AG09319 (cell line): ENCODE measurements around the gene FANCC.

Source experiments
- DNase-seq: peaks from one replicate; pipeline ENCODE4 v3.0.0-alpha.2; 2010; ENCODE audit warnings: low read depth; ENCODE audit errors: extremely low read depth
- CTCF ChIP-seq: IDR thresholded peaks from 2 replicates; pipeline ENCODE4 v1.5.1; 2011; ENCODE audit warnings: low read depth, mild to moderate bottlenecking, inconsistent platforms, low read length, moderate library complexity

The FANCC gene

DNA sequence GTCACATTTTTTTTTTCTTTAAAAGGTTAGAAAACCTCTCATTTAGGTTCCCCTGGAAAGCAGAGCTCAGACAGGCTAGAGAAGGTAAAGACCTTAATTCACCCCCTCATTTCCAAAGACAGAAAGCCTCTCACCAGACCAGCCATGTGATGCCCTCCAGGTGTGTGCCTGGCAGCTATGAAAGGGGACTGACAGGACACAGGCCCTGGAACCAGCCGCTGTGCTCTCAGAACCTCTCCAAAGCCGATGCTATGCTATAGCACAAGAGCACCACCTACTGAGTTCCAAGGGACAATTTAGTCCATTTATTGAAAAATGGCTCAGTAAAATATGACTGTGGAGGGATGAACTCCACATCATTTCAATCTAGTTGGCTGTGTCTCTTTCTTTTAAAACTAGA lies 48.8 kb downstream of the FANCC start:
- peak; percentile 60 for TF ChIP-seq CTCF
- no peak for DNase-seq

- DNase-seq = no peak
- no peak for TF ChIP-seq CTCF
Measured at GRCh38 chr9:95266649-95267048, 50.9 kb downstream of the FANCC start.

GRCh38 chr9:95265960-95266359 lies 51.5 kb downstream of the FANCC start:
- no peak for TF ChIP-seq CTCF
- DNase-seq = no peak

GRCh38 chr9:95264954-95265615 lies 52.4 kb downstream of the FANCC start:
- DNase-seq = no peak
- peak; percentile 61 for TF ChIP-seq CTCF

- TF ChIP-seq CTCF = no peak
- DNase-seq = no peak
Measured at GRCh38 chr9:95261890-95262289, 55.6 kb downstream of the FANCC start.

DNA sequence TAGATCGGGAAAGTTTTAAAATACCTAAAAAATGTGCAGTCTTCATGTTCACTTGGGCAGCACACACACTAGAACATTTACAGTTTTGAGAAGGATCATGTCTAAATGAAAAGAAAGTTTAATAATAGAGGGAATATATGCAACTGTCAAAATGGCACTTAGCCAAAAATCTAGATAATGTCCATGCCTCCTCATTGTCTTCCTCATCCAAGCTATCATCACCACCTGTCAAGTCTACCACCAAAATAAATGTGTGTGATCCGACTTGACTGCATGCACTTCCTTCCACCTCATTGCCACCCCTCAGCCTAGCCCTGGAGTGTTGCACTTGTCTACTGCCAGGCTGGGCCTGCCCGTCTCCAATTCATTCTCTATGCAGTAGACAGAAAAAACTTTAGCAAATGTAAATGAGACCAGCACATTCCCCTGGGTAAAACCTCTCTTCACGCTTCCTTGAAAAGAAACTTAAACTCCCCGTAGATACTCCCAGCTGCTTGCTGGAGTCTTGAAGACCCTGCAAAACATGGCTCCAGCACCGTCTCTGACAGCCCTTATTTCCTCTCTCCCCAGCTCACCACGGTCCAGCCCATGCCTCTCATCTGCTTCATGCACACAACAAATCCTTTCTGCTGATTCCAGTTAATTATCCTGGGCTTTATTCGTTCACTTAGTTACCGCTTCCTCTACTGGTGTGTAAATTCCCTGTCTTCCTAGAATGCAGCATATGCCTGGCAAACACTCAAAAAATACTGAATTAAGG lies 66.9 kb downstream of the FANCC start:
- TF ChIP-seq CTCF = no peak
- no peak for DNase-seq

DNA sequence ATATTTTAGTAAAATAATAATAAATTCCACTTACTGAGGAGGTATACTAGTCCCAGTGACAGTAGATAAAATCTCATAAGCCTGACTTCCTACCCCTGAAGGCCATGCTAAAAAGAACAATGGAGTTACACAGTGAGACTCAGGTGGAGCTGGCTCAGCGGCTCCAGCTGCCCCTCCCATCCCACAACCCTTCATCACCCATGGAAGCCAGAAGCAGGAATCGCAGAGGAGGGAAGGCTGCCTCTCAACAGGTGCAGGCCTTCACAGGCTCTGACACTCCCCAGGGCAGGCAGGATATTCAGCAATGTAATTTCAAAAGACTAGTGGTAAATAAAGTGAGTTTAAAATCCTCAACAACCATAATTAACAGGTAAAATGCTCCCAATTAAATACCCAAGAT lies 67.5 kb downstream of the FANCC start:
- no peak for TF ChIP-seq CTCF
- DNase-seq = no peak
